Glutamatergic neuron (in vitro differentiated cells): ENCODE results near the gene KCNB1. TPM values are rescaled to one million over a fixed set of nuclear protein-coding genes. Genes with fewer than 3 reads are reported as not detected.

ENCODE experiments used
- DNase-seq: peaks from one replicate; pipeline ENCODE4 v3.0.0; 2022
- H3K27ac Mint-ChIP-seq: one replicate; pipeline ENCODE4 v1.8.0; 2020; ENCODE audit warnings: mild to moderate bottlenecking, mixed read lengths, inconsistent platforms; ENCODE audit not compliant: unreplicated experiment
- H3K27me3 Mint-ChIP-seq: one replicate; pipeline ENCODE4 v1.8.0; 2020; ENCODE audit warnings: mild to moderate bottlenecking, moderate library complexity, mixed read lengths, inconsistent platforms; ENCODE audit not compliant: unreplicated experiment
- H3K36me3 Mint-ChIP-seq: one replicate; pipeline ENCODE4 v1.8.0; 2020; ENCODE audit warnings: mild to moderate bottlenecking, mixed read lengths, inconsistent platforms; ENCODE audit not compliant: unreplicated experiment
- H3K4me1 Mint-ChIP-seq: one replicate; pipeline ENCODE4 v1.8.0; 2020; ENCODE audit warnings: mild to moderate bottlenecking, low read depth, mixed read lengths, inconsistent platforms; ENCODE audit not compliant: unreplicated experiment
- H3K4me3 Mint-ChIP-seq: one replicate; pipeline ENCODE4 v1.8.0; 2020; ENCODE audit warnings: mild to moderate bottlenecking, mixed read lengths, inconsistent platforms; ENCODE audit not compliant: unreplicated experiment
- H3K9me3 Mint-ChIP-seq: one replicate; pipeline ENCODE4 v1.8.0; 2020; ENCODE audit warnings: mild to moderate bottlenecking, moderate library complexity, mixed read lengths, inconsistent platforms; ENCODE audit not compliant: unreplicated experiment
- CTCF ChIP-seq: fragments of 200-600 bp; sonication (generic); IDR thresholded peaks from one replicate; pipeline ENCODE4 v1.5.0; 2021; ENCODE audit not compliant: partially characterized antibody, unreplicated experiment
- total RNA-seq: library from RNA; stranded (reverse); fragmentation: NEBNext Ultra II Directional; extraction: Animal tissue kit (Norgen Biotek cat#: 25700); gene quantifications from one replicate; pipeline ENCODE4 v1.2.1, GENCODE V29; 2021; ENCODE audit not compliant: unreplicated experiment

KCNB1 gene
- total RNA-seq, 1 donor from 2014 or later: 3.1 TPM

- no peaks in the 10 kb centered on the region for H3K4me1 Mint-ChIP-seq
- TF ChIP-seq CTCF: no peak
- H3K27ac Mint-ChIP-seq: no peak overlapping the region
- H3K9me3 Mint-ChIP-seq: no peaks in the 10 kb centered on the region
- no peak overlapping the region for H3K4me3 Mint-ChIP-seq
- H3K27me3 Mint-ChIP-seq: no peaks in the 10 kb centered on the region
- no peak for DNase-seq
- no peaks in the 10 kb centered on the region for H3K36me3 Mint-ChIP-seq
These were observed 66.8 kb downstream of the KCNB1 start for GRCh38 chr20:49415668-49416044.

- H3K9me3 Mint-ChIP-seq: no peaks in the 10 kb centered on the region
- no peaks in the 10 kb centered on the region for H3K36me3 Mint-ChIP-seq
- no peaks in the 10 kb centered on the region for H3K27me3 Mint-ChIP-seq
- no peak for TF ChIP-seq CTCF
- DNase-seq: no peak
- no peak overlapping the region for H3K27ac Mint-ChIP-seq
- no peak overlapping the region for H3K4me3 Mint-ChIP-seq
- H3K4me1 Mint-ChIP-seq: no peaks in the 10 kb centered on the region
These were observed 67.3 kb downstream of the KCNB1 start for GRCh38 chr20:49415005-49415667.

- H3K36me3 Mint-ChIP-seq: no peaks in the 10 kb centered on the region
- H3K27ac Mint-ChIP-seq: no peak overlapping the region
- H3K4me3 Mint-ChIP-seq: no peak overlapping the region
- no peaks in the 10 kb centered on the region for H3K4me1 Mint-ChIP-seq
- H3K27me3 Mint-ChIP-seq: no peaks in the 10 kb centered on the region
- no peak for DNase-seq
- H3K9me3 Mint-ChIP-seq: no peaks in the 10 kb centered on the region
- no peak for TF ChIP-seq CTCF
These were observed 68.8 kb downstream of the KCNB1 start for GRCh38 chr20:49413677-49414076.

GRCh38 chr20:49412953-49413352, 69.5 kb downstream of the KCNB1 start:
- no peaks in the 10 kb centered on the region for H3K4me1 Mint-ChIP-seq
- no peak overlapping the region for H3K27ac Mint-ChIP-seq
- no peak overlapping the region for H3K4me3 Mint-ChIP-seq
- H3K27me3 Mint-ChIP-seq: no peaks in the 10 kb centered on the region
- no peak for TF ChIP-seq CTCF
- H3K36me3 Mint-ChIP-seq: no peaks in the 10 kb centered on the region
- no peak for DNase-seq
- H3K9me3 Mint-ChIP-seq: no peaks in the 10 kb centered on the region

GRCh38 chr20:49412254-49412653, 70.2 kb downstream of the KCNB1 start:
- H3K9me3 Mint-ChIP-seq: no peaks in the 10 kb centered on the region
- H3K27me3 Mint-ChIP-seq: no peaks in the 10 kb centered on the region
- DNase-seq: no peak
- H3K4me1 Mint-ChIP-seq: no peaks in the 10 kb centered on the region
- TF ChIP-seq CTCF: no peak
- no peak overlapping the region for H3K4me3 Mint-ChIP-seq
- H3K27ac Mint-ChIP-seq: no peak overlapping the region
- no peaks in the 10 kb centered on the region for H3K36me3 Mint-ChIP-seq
